Activated T-cell treated with anti-CD3 and anti-CD28 coated beads, Interleukin-2, amount 50 U/mL, for 24 hours (primary cell): ENCODE results near the gene SSU72.
A peak's percentile ranks its signal among the peaks of the same experiment; 100 is the strongest.
"Not testable (repeated sequence)": the region's sequence is repeated elsewhere in the genome, so short reads cannot be mapped to it uniquely, and the experiment has no call there.

Experiments
- DNase-seq: peaks from one replicate; pipeline ENCODE4 v3.0.0-alpha.2; 2020
- H3K27ac Mint-ChIP-seq: 2 replicates; pipeline ENCODE4 v1.8.0; 2020; ENCODE audit warnings: mild to moderate bottlenecking, mixed read lengths
- H3K27me3 Mint-ChIP-seq: 2 replicates; pipeline ENCODE4 v1.8.0; 2020; ENCODE audit warnings: mixed read lengths
- H3K36me3 Mint-ChIP-seq: 2 replicates; pipeline ENCODE4 v1.8.0; 2020; ENCODE audit warnings: low read depth, mixed read lengths
- H3K4me1 Mint-ChIP-seq: 2 replicates; pipeline ENCODE4 v1.8.0; 2020; ENCODE audit warnings: low read depth, mixed read lengths
- H3K4me3 Mint-ChIP-seq: 2 replicates; pipeline ENCODE4 v1.8.0; 2020; ENCODE audit warnings: mild to moderate bottlenecking, moderate library complexity, mixed read lengths
- H3K9me3 Mint-ChIP-seq: 2 replicates; pipeline ENCODE4 v1.8.0; 2020; ENCODE audit warnings: mixed read lengths

Gene SSU72

GRCh38 chr1:1564268-1564667, 10.4 kb downstream of the SSU72 start:
- Mint-ChIP-seq H3K4me1 (peaks cover 25% of the 10 kb centered on the region), H3K4me3 (no peak overlapping the region)

DNA sequence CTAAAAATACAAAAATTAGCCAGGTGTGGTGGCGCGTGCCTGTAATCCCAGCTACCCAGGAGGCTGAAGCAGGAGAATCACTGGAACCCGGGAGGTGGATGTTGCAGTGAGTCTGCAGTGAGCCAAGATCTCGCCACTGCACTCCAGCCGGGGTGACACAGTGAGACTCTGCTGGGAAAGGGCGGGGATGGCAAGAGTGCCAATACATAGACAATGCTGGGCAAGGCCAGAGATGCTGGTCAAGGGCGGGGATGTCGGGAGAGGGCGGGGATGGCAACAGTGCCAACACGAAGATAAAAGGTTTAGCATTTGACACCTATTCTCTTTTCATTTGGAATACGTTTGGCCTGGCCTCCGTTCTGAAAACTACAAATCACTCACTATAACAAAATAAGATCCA, 11.0 kb downstream of the SSU72 start:
- H3K27me3 Mint-ChIP-seq = no peaks in the 10 kb centered on the region

More at GRCh38 chr1:1564268-1564667, 10.4 kb downstream of the SSU72 start:
- Mint-ChIP-seq H3K9me3 (no peaks in the 10 kb centered on the region), H3K27ac (peak overlapping the region; percentile 72), H3K27me3 (no peaks in the 10 kb centered on the region), H3K36me3 (peaks cover 91% of the 10 kb centered on the region)
- DNase-seq = no peak

DNA sequence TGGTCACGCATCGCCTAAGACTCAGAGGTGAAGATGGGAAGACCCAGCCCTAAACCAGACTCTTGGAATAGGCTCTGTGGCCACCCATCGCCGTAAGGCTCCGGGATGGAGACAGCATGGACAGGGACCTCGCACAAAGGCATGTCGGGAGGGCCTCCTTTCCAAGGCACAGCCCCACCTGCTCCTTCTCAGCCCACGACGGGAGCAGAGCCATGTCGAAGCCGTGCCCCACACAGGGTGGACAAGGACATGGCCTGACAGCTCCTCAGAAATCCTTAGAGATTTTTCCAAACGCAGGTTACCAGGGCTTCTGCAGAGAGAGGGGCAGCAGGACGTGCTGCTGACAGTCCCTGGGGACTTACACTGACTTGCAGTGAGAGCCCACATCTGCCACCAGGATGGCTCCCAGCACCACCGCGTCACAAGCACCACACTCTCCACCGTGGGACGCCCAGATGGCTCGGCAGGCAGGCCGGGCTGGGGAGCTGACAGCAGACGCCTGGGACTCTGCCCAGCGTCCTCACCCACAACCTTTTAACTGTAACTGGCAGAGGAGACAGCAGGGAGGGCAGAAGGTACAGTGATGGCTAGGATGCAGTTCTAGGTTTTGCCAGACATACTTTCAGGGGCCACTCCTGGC, 12.0 kb downstream of the SSU72 start:
- peaks cover 90% of the 10 kb centered on the region for H3K36me3 Mint-ChIP-seq
- H3K27me3 Mint-ChIP-seq = no peaks in the 10 kb centered on the region
- H3K9me3 Mint-ChIP-seq = no peaks in the 10 kb centered on the region
- peak overlapping the region; percentile 44 for H3K27ac Mint-ChIP-seq
- H3K4me3 Mint-ChIP-seq = no peak overlapping the region
- H3K4me1 Mint-ChIP-seq = peaks cover 19% of the 10 kb centered on the region
- DNase-seq = no peak

More for the DNA sequence above, 11.0 kb downstream of the SSU72 start:
- Mint-ChIP-seq H3K4me1 (peaks cover 23% of the 10 kb centered on the region), H3K4me3 (no peak overlapping the region), H3K36me3 (peaks cover 92% of the 10 kb centered on the region), H3K27ac (no peak overlapping the region), H3K9me3 (no peaks in the 10 kb centered on the region)
- no peak for DNase-seq

DNA sequence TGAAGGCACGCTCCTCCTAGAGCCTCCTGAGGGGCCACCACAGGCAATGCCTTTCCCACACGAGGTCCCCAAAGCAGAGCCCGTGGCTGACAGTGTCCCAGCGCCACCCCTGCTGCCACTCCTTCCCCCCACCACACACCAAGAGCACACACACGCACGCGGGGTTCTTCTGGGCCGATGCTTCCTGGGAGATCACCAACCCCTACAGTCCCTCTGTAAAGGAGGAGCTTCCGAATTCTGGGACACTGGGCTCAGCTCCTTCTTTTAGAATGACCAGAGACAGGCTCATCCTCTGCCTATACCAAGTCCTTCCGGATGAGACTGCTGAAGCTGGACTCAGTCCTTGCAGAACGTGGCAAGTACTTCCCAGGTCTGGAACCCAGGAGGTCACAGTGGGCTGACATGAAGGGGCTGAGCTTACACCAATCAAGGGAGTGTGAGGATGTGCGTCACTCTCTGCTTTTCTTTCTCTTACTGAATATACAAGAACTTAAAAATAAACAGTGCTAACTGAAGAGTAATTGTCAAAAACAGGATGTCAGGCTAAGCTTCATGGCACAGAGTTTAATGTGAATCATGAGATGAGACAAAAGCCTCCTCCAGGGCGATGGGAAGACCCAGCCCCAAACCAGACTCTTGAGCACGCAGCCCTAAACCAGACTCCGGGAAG, 12.7 kb downstream of the SSU72 start:
- no peaks in the 10 kb centered on the region for H3K27me3 Mint-ChIP-seq
- H3K9me3 Mint-ChIP-seq = no peaks in the 10 kb centered on the region
- peak overlapping the region; percentile 44 for H3K27ac Mint-ChIP-seq
- DNase-seq = no peak
- peaks cover 86% of the 10 kb centered on the region for H3K36me3 Mint-ChIP-seq
- peaks cover 12% of the 10 kb centered on the region for H3K4me1 Mint-ChIP-seq
- no peak overlapping the region for H3K4me3 Mint-ChIP-seq

GRCh38 chr1:1560178-1560577, 14.5 kb downstream of the SSU72 start:
- no peaks in the 10 kb centered on the region for H3K27me3 Mint-ChIP-seq
- peaks cover 5% of the 10 kb centered on the region for H3K4me1 Mint-ChIP-seq
- H3K4me3 Mint-ChIP-seq = no peak overlapping the region
- peak overlapping the region; percentile 6 for H3K27ac Mint-ChIP-seq
- no peak for DNase-seq
- no peaks in the 10 kb centered on the region for H3K9me3 Mint-ChIP-seq
- peaks cover 82% of the 10 kb centered on the region for H3K36me3 Mint-ChIP-seq

GRCh38 chr1:1559066-1559465, 15.6 kb downstream of the SSU72 start:
- peak overlapping the region; percentile 64 for H3K27ac Mint-ChIP-seq
- no peak for DNase-seq
- peaks cover 9% of the 10 kb centered on the region for H3K4me1 Mint-ChIP-seq
- H3K4me3 Mint-ChIP-seq = no peak overlapping the region
- H3K27me3 Mint-ChIP-seq = no peaks in the 10 kb centered on the region
- H3K36me3 Mint-ChIP-seq = peaks cover 78% of the 10 kb centered on the region
- no peaks in the 10 kb centered on the region for H3K9me3 Mint-ChIP-seq

DNA sequence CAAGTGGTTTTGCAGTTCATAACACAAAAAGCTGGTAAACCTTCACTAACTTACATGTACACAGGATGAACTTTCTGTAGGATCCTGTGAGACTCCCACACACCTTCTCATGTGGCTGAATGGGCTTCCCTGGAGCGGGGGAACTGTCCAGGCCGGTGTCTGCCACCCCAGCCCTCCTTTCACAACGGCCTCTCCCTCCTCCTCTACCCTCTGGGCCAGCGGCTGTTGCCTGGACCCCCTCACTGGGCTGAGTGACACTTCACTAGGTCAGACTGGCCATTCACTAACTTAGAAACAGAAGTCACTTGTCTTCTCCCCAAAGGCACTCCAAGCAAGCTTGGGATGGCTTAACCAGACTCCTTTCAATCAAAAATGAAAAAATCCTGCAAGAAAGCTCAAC, 16.1 kb downstream of the SSU72 start:
- Mint-ChIP-seq H3K4me3 (no peak overlapping the region), H3K27ac (peak overlapping the region; percentile 64)
- no peak for DNase-seq

GRCh38 chr1:1557688-1558087, 17.0 kb downstream of the SSU72 start:
- not testable (repeated sequence) for H3K27ac Mint-ChIP-seq, H3K4me3 Mint-ChIP-seq, DNase-seq, H3K9me3 Mint-ChIP-seq, H3K27me3 Mint-ChIP-seq
- Mint-ChIP-seq H3K36me3 (peaks cover 69% of the 10 kb centered on the region), H3K4me1 (peaks cover 11% of the 10 kb centered on the region)

More for the DNA sequence above, 16.1 kb downstream of the SSU72 start:
- Mint-ChIP-seq H3K36me3 (peaks cover 78% of the 10 kb centered on the region), H3K27me3 (no peaks in the 10 kb centered on the region), H3K9me3 (no peaks in the 10 kb centered on the region), H3K4me1 (peaks cover 11% of the 10 kb centered on the region)

- H3K9me3 Mint-ChIP-seq, DNase-seq, H3K27me3 Mint-ChIP-seq, H3K4me3 Mint-ChIP-seq, H3K27ac Mint-ChIP-seq: not testable (repeated sequence)
- H3K36me3 Mint-ChIP-seq = peaks cover 64% of the 10 kb centered on the region
- H3K4me1 Mint-ChIP-seq = peaks cover 12% of the 10 kb centered on the region
Measured at GRCh38 chr1:1556961-1557360, 17.7 kb downstream of the SSU72 start.

DNA sequence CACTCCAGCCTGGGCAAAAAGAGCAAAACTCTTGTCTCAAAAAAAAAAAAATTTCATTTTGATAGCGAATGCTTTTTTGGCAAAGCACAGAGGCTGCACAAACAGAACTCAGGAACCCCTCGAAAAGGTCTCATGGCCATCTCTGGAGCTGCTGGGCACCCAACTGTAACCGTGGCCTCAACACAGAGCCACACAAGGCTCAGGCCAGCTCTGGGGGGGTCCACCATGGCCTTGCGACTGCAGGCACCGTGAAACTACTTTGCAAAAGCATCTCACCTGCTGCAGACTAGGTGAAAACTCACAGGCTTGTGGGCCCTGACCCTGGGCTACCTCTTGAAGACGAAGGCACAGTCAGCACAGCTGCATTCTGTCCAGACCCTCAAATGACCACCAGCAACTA, 18.2 kb downstream of the SSU72 start:
- Mint-ChIP-seq H3K27me3 (no peaks in the 10 kb centered on the region), H3K4me1 (peaks cover 13% of the 10 kb centered on the region), H3K27ac (no peak overlapping the region), H3K9me3 (no peaks in the 10 kb centered on the region), H3K4me3 (no peak overlapping the region), H3K36me3 (peaks cover 63% of the 10 kb centered on the region)
- DNase-seq = no peak

DNA sequence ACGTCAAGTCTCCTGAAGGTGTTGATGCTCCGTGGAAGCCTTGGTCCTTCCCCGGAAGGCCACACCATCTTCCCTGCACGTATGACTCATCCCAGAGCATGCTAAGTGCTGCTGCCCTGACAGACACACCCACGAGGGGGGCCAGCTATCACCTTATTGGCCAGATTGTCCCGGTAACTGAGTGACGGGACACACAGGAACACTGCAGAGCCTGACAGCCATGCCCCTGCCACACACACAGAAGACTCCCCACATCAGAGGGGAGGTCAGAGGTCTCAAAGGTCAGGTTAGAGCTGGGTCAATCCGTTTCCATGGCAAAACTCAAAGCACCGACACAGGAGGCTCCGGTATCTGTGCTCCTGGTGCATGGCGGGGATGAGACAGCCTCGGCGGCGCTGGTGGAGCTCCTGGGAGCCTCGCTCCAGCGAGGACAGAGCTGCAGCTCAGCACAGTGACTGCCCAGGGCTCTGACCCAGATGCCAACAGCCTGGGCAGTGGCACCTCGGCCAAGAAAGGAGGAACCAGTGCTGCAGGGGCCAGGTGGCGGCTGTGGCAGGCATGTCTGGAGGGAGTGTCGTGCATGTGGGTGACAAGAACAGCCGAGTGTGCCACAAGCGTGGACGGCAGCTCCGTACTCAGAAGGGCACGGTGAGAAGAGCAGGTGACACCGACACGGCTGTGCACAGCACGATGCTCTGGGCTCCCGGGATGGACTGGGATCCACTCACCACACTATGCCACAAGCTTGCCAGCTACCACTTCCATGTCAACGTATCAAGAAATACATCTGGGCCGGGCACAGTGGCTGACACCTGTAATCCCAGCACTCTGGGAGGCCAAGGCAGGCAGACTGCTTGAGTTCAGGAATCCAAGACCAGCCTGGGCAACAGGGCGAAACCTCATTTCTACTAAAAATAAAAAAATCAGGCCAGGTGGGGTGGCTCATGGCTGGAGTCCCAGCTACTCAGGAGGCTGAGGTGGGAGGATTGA, 19.4 kb downstream of the SSU72 start:
- Mint-ChIP-seq H3K4me3 (no peak overlapping the region), H3K27me3 (no peaks in the 10 kb centered on the region), H3K36me3 (peaks cover 52% of the 10 kb centered on the region), H3K4me1 (peaks cover 13% of the 10 kb centered on the region), H3K27ac (peak overlapping the region; percentile 61), H3K9me3 (no peaks in the 10 kb centered on the region)
- no peak for DNase-seq

DNA sequence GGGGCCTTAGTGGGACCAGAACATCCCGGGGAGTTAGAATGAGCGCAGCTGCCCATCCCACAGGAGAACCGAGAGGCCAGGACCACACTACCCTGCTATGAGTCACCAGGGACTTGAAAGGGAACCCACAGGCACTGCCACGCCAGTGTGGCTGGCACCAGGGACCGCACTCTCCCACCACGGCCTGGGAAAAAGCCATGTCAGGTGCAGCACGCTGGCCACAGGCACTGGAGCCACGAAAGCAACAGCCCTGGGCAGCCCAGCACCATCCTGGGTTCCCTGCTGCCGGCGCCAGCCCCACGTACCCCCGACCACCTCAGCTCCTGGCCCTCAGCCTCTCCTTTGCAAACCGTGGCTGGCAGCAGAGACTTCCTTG, 20.1 kb downstream of the SSU72 start:
- DNase-seq = no peak
- Mint-ChIP-seq H3K4me1 (peaks cover 13% of the 10 kb centered on the region), H3K36me3 (peaks cover 45% of the 10 kb centered on the region), H3K9me3 (no peaks in the 10 kb centered on the region), H3K4me3 (no peak overlapping the region), H3K27me3 (no peaks in the 10 kb centered on the region), H3K27ac (peak overlapping the region; percentile 61)

DNA sequence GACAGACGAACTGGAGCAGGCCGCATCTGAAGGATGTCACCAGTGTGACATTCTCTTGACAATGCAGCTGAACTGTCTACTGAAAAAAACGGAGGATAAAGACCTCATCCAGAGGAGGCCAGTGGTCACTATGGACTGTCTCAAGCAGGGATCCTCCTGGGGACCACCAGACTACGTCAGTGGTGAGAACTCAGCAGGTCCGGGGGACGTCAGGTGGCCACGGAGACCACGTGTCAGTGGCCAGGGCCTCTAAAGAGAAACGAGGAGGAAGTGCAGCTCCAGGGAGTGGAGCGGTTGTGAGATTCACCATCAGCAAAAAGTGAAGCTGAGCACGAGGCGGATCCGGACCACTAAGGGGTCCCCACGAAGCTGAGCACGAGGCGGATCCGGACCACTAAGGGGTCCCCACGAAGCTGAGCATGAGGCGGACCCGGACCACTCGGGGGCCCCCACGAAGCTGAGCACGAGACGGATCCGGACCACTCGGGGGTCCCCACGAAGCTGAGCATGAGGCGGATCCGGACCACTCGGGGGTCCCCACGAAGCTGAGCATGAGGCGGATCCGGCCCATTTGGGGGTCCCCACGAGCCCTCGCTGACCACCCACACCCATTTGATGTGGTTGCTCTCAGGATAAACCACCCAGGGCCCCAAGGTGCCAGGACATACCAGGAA, 20.7 kb downstream of the SSU72 start:
- DNase-seq = no peak
- Mint-ChIP-seq H3K4me1 (peaks cover 13% of the 10 kb centered on the region), H3K27ac (peak overlapping the region; percentile 71), H3K36me3 (peaks cover 41% of the 10 kb centered on the region), H3K27me3 (no peaks in the 10 kb centered on the region), H3K9me3 (no peaks in the 10 kb centered on the region), H3K4me3 (no peak overlapping the region)

DNA sequence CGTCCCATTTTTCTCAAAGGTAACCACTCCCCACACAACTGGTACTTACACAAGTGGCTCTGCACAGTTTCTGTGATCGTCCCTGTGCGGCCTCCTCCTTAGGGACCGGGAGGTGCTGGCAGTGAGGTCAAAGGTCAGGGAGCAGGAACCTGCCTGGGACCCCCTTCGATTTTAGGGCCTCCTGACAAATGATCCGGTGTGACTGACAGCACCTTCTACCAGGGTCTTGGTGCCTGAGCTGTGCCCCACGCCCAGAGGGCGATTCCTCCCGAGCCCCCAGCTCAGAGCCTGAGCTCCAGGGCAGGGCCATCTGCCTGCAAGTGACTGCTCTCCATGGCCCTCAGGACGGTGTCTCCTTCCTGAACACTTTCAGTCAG, 22.4 kb downstream of the SSU72 start:
- Mint-ChIP-seq H3K4me3 (no peak overlapping the region), H3K36me3 (peaks cover 41% of the 10 kb centered on the region), H3K4me1 (peaks cover 12% of the 10 kb centered on the region)

More for the DNA sequence above, 22.4 kb downstream of the SSU72 start:
- H3K27me3 Mint-ChIP-seq = no peaks in the 10 kb centered on the region
- DNase-seq = no peak
- H3K9me3 Mint-ChIP-seq = no peaks in the 10 kb centered on the region
- peak overlapping the region; percentile 37 for H3K27ac Mint-ChIP-seq
